GM10248 (cell line): ENCODE results near the gene ERVFRD-1.

ENCODE experiments used
- CTCF ChIA-PET: fragments of 300-600 bp; sonication (Branson Sonifier 250); formaldehyde crosslinking; extraction: SDS; loops from one replicate; lab custom pipeline; 2021; ENCODE audit warnings: antibody characterized with exemption; lab: Yijun Ruan, JAX
- POLR2A ChIA-PET: fragments of 350-650 bp; sonication (Branson Sonifier 250); formaldehyde crosslinking; extraction: SDS; loops from one replicate; lab custom pipeline; 2020; ENCODE audit warnings: antibody characterized with exemption; lab: Yijun Ruan, JAX
- DNase-seq: peaks from one replicate; pipeline ENCODE4 v3.0.0; 2012; ENCODE audit errors: extremely low spot score
- CTCF ChIP-seq: IDR thresholded peaks from 2 replicates; pipeline ENCODE4 v1.5.1; 2012; ENCODE audit warnings: mild to moderate bottlenecking, low read depth; ENCODE audit errors: extremely low read depth, missing control alignments, control extremely low read depth

Gene ERVFRD-1

GRCh38 chr6:11110921-11111768 lies at the start of gene ERVFRD-1:
Gene ERVFRD-1, minus strand, starts transcription at chr6:11111725. Its CDS starts 6,415 bp downstream, at chr6:11105310.
- POLR2A ChIA-PET = interaction anchor here (0.7 kb wide), 1 partner anchor 16 kb away, joined by 3 read pairs; no protein-coding TSS in a partner anchor
- no peak for DNase-seq
- no peak for TF ChIP-seq CTCF
- CTCF ChIA-PET = interaction anchor here (1.0 to 1.1 kb wide), 2 partner anchors 10 to 13 kb away, joined by 3 read pairs; no protein-coding TSS in a partner anchor

- CTCF ChIA-PET = no interaction called here
- TF ChIP-seq CTCF = no peak
- no peak for DNase-seq
- POLR2A ChIA-PET = no interaction called here
These were observed 48.7 kb upstream of the ERVFRD-1 start for GRCh38 chr6:11160199-11160598.

GRCh38 chr6:11155589-11155988 lies 44.1 kb upstream of the ERVFRD-1 start:
- POLR2A ChIA-PET = no interaction called here
- no peak for DNase-seq
- TF ChIP-seq CTCF = no peak
- CTCF ChIA-PET = interaction anchor here (0.8 to 2.3 kb wide), 4 partner anchors 9 to 341 kb away, joined by 3 to 14 read pairs (median 8); no protein-coding TSS in a partner anchor

GRCh38 chr6:11153447-11153846 lies 41.9 kb upstream of the ERVFRD-1 start:
- TF ChIP-seq CTCF = no peak
- ChIA-PET POLR2A (no interaction called here), CTCF (interaction anchor here (1.0 to 2.3 kb wide), 2 partner anchors 85 to 343 kb away, joined by 3 to 13 read pairs; no protein-coding TSS in a partner anchor)
- DNase-seq = no peak

GRCh38 chr6:11152581-11152980 lies 41.1 kb upstream of the ERVFRD-1 start:
- no peak for DNase-seq
- ChIA-PET CTCF (interaction anchor here (1.0 to 2.3 kb wide), 2 partner anchors 84 to 344 kb away, joined by 3 to 9 read pairs; no protein-coding TSS in a partner anchor), POLR2A (no interaction called here)
- TF ChIP-seq CTCF = no peak

GRCh38 chr6:11151488-11151887 lies 40.0 kb upstream of the ERVFRD-1 start:
- TF ChIP-seq CTCF = no peak
- ChIA-PET POLR2A (no interaction called here), CTCF (interaction anchor here (2.3 kb wide), 1 partner anchor 345 kb away, joined by 9 read pairs; no protein-coding TSS in a partner anchor)
- no peak for DNase-seq
